ENCODE measurements around the gene TMC2.

Gene TMC2

DNA sequence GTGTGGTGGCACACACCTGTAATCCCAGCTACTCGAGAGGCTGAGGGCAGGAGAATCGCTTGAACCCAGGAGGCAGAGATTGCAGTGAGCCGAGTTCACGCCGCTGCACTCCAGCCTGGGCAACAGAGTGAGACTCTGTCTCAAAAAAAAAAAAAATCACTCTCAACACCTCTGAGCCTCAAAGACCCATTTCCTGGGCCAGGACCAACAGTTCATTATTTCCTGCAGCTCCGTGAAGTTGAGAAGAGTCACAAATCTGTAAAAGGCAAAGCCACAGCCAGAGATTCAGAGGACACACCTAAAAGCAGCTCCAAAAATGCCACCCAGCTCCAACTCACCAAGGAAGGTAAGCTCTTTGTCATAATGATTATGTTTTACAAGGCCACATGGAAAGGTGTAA is 100.9 kb downstream of the TMC2 start:
- FAIRE-seq: no peak

DNA sequence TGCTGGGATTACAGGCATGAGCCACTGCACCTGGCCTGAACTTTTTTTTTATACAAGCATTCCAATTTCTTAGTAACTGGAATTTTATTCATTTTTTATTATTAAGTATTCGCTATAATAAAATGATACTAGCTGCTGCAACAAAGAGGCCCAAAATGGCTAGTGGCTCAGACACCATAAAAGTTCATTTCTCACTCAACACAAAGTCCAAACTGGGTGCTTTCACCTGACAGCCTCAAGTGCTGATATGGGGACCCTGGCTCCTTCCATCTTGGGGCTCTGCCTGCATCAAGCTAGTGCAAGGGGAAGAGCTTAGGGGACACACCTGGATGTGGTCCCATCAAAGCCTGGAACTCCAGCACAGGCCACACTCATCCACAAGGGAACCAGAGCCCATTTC is 103.9 kb downstream of the TMC2 start:
- FAIRE-seq: no peak

DNA sequence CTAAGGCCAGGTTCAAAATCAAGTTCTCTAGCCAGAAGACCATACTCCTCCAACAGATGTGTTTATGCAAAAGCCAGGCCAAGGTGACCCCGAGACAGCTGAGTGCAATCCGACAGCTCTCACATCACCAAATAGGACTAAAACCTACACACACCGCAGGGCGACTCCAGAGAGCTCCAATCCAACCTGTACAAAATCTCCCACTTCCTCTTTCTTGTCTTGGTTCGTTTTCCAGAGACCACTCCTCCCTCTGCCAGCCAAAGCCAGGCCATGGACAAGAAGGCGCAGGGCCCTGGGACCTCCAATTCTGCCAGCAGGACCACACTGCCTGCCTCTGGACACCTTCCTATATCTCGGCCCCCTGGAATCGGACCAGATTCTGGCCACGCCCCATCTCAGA is 104.5 kb downstream of the TMC2 start:
- no peak for FAIRE-seq

DNA sequence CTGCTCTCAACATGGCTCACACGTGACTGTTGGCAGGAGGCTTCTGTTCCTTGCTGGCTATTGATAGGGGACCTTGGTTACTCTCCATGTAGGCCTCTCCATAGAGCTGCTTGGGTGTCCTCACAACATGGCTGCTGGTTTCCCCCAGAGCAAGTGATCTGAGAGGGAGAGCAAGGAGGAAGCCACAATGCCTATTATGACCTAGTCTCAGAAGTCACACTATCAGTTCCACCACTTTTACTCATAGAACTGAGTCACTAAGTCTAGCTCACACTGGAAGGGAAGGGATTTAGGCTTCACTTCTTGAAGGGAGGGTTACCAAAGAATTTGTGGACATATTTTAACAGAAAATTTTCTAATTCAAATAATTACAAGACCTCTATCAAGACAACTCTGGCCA is 107.3 kb downstream of the TMC2 start:
- no peak for FAIRE-seq

DNA sequence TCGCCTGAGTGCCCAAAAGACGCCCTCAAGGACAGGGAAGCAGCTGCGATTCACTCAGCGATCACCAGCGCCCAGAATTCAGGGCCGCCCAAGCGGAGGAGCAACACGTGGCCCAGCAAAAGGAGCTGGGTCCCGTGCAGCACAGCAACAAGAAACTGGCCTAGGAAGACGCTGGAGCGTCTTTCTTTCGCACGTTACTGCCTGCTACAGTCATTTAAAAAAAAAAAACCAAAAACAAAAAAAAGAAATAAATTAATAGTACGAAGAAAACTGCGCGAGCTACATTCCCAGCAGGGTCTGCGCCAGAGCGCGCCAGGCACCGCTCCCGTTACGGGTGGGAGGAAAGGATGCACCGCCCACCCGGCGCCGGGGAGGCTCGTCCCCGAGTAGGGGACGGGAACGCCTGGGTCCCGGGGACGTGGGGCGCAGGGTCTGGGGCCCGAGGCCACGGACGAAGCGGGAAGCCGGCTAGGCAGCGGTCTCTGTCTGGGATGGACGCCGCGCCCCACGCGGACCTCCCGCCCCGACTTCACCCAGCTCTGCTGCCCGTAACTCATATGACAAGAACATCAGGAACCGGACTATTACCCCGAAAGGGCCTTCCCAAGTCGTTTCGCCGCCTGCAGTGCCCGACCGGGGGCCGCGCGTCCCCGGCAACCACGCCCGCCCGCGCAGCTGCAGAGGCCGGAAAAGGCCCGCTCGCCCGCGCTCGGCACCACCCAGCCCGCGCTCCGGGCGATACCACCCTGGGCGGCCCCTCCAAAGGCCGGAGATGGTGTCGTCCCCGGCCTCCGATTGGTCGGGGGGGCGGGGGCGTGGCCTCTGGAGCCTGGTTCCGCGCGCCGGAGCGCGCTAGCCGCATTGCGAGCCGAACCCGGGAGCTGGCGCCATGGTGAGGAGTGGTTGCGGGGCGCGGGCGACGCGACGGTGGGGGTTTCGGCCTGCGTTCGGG is 115.7 kb downstream of the TMC2 start, which contains the start of gene NOP56:
TSS of gene NOP56 (plus strand) at position 861 of the 952 bp plus-strand sequence. CDS start at position 890, 29 bp downstream.
- FAIRE-seq: no peak

DNA sequence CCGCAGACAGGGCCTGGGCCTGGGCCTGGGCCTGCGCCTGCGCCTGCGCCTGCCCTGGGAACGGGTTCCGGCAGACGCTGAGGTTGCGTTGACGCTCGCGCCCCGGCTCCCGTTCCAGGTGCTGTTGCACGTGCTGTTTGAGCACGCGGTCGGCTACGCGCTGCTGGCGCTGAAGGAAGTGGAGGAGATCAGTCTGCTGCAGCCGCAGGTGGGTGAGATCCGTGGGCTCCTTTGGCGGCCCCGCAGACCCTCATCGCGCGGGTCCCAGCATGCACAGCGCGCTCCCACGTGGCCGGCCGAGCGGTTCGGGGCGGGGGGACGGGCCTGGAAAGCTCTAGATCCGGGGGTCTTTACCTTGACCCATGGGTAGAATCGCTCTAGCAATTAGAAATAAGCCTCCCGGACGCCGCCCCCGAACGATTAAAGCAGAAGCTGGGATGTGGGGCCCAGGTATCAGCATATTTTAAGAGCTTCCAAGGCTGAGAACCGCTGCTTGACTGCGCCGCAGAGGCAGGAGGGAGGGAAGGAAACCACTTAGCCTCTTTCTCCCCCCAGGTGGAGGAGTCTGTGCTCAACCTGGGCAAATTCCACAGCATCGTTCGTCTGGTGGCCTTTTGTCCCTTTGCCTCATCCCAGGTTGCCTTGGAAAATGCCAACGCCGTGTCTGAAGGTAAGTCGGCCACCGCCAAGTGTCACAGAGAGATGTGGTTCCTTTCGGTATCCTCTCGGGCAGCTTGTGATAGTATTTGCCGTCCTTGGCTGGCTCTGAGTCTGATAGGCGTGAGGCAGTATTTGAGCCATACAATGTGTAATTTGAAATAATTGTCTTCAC is 116.6 kb downstream of the TMC2 start:
- FAIRE-seq: no peak

DNA sequence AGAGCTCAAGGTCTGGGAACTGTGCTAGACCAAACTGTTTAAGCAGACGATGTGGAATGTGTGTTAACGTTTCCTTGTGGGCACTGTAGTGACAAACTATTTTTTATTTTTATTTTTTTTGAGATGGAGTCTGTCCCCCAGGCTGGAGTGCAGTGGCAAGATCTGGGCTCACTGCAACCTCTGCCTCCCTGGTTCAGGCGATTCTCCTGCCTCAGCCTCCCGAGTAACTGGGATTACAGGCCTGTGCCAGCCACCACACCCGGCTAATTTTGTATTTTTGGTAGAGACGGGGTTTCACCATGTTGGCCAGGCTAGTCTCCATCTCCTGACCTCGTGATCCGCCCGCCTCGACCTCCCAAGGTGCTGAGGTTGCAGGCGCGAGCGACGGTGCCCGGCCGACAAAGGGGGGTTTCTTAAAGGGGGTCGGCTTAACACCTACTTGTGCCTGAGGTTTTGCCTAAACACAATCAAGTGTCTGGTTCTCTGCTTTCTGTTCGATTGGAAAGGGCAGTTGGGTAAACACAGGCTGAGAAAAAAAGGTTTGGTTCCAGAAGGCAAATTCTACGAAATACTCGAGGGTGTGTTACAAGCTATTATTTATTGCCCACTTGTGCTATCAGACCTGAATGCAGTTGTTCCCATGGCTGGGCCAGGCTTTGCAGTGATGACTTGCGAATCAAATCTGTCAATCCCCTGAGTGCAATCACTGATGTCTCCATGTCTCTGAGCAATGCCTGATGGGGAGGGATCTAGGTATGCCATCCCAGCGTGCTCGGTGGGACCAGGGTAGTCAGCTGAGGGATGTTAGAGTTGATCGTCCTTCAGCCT is 117.4 kb downstream of the TMC2 start:
- FAIRE-seq: no peak

DNA sequence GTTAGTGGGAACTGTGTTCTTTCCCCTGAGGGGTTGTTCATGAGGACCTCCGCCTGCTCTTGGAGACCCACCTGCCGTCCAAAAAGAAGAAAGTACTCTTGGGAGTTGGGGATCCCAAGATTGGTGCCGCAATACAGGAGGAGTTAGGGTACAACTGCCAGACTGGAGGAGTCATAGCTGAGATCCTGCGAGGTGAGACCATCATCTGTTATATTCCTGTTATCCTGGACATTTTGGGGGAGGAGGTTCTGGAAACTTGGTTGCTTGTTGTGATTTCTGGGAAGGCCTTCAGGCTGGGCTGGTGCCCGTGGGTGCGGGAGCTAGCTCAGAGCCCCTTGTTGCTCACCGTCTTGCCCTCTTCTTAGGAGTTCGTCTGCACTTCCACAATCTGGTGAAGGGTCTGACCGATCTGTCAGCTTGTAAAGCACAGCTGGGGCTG is 118.0 kb downstream of the TMC2 start:
- FAIRE-seq: no peak

DNA sequence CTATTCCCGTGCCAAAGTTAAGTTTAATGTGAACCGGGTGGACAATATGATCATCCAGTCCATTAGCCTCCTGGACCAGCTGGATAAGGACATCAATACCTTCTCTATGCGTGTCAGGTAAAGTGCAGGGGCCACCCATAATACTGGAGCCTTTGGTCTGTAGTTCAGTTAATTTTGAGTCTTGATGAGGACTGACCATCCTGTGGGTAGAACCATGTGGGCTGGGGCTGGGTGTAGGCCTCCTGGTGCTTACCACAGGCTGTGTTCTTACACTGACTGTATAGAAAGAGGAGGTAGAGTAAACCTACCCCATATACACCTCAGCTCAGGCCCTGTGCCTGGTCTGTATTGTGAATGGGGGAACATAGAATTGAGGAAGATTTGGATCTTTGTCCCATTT is 118.5 kb downstream of the TMC2 start:
- FAIRE-seq: no peak

DNA sequence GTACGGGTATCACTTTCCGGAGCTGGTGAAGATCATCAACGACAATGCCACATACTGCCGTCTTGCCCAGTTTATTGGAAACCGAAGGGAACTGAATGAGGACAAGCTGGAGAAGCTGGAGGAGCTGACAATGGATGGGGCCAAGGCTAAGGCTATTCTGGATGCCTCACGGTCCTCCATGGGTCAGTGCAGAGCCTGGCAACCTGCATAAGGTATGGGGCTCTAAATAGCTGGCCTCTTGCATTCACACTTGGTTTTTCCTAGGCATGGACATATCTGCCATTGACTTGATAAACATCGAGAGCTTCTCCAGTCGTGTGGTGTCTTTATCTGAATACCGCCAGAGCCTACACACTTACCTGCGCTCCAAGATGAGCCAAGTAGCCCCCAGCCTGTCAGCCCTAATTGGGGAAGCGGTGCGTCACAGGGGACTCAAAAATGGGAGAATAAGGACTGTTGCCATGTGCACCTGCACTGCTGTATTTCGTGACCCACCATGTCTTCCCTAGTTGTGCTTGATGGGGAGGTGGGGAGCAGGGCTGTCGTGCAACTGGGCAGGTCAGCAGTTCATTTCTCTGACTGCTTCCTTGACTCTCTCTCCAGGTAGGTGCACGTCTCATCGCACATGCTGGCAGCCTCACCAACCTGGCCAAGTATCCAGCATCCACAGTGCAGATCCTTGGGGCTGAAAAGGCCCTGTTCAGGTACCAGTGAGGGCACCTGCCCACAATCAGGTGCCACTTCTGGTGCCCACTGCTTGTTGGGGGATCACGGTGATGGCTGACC is 119.2 kb downstream of the TMC2 start:
- no peak for FAIRE-seq

DNA sequence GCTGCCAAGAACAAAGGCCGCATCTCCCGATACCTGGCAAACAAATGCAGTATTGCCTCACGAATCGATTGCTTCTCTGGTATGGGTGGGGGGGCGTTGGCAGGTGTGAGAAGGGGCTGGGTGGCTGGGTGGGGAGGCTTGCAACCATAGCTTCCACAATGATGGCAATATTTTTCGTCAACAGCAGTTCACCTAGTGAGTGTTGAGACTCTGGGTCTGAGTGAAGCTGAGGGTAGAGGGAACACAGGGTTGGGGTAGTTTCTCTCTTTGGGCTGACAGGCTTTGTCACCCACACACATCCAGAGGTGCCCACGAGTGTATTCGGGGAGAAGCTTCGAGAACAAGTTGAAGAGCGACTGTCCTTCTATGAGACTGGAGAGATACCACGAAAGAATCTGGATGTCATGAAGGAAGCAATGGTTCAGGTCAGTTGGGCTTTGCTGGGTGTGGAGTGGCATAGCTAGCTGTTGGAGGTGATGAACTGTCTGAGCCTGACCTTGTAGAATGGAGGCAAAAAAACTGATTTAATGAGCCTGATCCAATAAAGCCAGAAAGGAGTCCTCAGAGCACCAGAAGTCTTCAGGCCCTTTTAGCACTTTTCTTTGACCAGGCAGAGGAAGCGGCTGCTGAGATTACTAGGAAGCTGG is 120.2 kb downstream of the TMC2 start:
- FAIRE-seq: no peak

DNA sequence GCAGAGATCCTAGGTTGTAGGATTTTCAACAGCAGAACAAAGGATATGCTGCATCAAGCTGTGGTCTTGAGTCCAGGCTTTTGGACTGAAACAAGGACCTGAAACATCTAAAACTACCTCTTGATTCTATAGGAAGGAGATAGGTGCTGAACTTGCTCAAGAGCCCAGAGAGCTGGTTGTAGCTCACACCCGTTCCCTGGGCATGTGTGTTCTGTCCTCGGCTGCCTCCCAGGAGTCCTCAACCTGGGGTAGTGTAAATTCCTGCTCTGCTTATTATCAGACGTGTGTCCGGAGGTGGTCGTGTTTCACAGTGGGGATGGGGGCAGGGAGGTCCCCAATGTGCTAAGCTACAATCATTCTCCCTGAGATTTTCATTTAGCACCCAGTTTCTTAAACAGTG is 120.9 kb downstream of the TMC2 start:
- no peak for FAIRE-seq

DNA sequence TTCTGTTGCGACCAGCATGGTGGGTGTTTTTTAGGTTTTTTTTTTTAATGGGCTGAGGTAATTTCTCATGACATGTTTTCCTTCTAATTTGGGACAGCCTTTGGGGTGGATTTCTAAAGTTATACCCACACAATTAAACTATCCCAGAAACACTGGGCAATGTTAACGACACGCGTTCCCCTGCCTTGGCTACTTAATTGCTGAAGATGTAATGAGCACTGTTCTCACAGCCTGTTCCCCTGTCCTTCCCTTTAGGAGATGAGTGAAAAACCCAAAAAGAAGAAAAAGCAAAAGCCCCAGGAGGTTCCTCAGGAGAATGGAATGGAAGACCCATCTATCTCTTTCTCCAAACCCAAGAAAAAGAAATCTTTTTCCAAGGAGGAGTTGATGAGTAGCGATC is 121.3 kb downstream of the TMC2 start:
- no peak for FAIRE-seq

DNA sequence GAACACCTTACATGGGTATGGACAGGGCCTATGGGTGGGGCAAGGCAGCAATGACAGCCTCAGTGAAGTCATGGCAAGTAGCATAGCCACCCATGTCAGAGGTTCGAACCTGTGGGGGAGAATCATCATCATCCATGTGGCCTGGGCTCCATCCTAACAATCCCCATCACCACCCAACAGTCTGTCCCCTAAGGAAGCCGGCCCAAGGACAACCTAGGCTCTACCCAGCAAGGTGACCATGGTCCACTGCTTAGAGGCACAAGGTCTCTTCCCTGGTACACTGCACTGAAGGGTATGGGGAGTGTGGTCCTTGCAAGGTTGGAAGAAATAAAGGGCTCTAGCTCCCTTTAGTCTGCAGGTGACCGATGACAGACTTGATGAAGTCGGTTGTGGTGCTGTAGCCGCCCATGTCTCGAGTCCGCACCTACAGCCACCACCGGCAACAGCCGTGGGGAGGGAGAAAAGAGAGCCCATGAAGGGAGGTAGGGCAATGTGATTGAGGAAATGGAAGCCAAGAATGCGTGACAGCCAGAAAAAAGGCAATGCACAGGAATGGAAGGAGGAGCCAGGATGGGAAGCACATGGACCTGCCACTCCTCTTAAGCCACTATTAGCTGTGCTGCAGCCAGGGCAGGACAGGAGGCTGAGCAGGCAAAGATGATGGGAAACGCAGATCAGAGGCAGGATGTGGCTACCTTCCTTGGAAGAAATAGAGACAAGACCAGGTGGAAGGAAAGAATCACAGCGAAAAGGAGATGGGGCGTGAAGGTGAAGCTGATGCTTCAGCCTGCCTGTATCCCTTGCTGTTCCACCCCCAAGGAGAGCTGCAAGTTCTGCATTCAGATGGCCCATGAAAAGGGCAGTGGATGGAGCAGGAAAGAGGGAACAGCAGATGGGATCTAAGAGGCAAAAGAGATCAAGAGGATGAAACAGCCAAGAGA is 122.3 kb downstream of the TMC2 start:
- no peak for FAIRE-seq

DNA sequence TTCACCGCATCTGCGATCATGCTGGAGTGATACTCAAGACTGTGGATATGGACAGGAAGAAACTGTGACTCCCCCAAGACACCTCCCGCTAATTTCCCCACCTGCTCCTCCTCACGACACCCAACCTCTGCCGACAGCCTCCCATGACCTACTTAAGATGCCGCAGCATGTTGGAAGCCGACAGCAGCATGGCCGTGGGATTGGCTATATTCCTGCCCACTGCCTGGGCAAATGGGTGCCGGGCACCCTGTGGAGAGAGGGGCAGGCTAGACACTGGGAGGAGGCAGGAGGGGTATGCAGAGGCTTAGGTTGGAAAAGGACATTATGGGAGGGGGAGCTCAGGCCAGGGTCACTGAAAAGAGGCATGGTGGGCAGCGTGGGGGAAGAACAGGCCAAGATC is 123.2 kb downstream of the TMC2 start:
- FAIRE-seq: no peak

DNA sequence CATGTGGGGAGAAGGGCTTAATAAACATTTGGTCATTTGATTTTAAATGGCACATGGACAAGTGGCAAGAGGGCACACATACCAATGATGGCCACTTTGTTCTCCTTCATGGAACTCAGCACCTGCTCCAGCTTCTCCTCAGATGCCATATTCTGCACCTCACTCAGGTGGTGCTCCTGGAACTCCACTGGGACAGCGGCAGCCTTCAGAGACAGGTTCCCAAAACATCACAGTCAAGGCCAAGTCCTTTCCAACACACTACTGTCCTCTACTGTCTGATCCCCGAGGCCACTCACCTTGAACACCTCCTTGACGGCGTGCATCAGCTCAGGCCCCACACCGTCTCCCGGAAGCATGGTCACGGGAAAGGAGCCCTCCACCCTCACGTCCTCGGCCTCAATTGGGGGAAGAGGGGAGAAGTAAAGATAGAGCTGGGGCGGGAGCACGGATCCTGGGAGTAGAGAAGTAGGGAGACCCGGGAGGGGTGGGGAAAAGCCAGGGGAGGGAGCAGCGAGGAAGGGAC is 127.1 kb downstream of the TMC2 start:
- no peak for FAIRE-seq

DNA sequence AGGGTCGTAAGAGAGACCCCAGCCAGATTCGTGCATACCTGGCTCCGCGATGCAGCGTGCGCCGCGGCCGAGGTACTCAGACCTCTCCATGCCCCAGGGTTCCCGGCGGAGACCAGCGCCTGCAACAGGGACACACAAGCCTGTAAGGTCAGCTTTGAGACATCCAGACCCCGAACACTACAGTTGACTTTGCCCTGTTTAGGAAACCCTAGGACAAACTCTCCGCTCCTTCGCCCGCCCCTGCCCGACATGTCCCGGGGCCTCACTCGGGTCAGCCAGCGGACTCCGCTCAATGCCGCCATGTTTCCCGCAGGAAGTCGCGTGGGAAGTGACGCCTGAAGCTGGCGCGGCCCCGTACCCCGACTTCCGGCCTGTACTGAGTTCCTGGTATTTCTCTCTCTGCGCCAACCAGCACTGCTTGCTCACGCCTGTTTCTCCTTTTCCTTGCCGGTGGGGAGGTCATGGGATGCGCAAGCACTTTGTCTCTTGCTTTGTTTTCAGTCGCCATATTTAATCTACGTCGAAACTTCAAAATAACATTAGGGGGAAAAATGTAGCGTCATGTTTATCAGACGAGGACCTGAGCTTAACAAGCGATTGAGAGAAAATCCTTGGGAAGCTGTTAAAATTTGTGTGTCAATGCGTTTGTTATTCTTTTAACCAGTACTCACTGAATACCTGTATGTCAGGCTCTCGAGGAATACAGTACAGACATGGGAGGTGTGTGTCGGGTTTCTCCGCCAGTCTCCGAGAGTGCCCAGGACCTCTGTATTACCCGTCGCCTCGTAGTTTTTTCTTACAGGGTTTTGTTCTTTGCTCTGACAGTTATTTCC is 127.7 kb downstream of the TMC2 start, which contains the start of gene IDH3B:
TSS of gene IDH3B (minus strand) at position 330 of the 833 bp plus-strand sequence. CDS start at position 302, 28 bp downstream.
- FAIRE-seq: no peak

DNA sequence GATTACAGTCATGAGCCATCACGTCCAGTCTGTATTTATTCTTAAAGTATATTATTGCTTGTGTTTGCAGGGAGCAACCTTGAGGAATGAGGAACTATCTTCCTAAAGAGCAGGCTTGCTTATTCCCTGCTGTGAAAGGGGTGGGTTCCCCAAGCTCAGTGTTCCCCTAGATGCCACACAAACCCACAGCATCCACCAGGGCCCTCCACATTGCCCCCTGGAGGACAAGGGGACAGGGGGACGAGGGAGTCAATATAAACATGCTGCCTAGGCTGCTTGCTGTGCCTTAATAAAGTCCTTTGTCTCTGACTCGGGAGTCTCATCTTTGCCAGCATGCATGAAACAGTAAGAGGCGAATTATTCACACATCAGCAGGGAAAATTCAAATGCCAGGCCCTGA is 135.6 kb downstream of the TMC2 start:
- FAIRE-seq: no peak

DNA sequence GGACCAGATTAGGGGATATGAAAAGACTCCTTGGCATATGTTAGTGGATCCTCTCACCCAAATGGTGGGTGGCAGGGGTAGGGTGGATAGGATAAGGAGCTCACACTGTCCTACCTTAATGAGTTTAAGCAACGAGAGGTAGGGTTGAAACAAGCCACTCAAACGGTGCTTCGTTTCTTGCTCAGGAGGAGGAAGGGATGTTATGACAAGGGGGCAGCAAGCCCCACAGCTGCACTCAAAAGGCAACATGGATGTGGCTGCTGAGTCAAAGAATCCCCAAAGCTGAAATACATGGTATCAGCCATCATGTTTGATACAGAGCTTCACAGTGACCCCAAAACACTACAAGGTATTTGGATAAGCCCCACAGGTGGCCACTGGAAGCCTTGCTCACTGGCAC is 136.1 kb downstream of the TMC2 start:
- no peak for FAIRE-seq

Data from colon (tissue), 2 donors.